Stimulated activated CD8-positive, alpha-beta memory T cell treated with anti-CD3 and anti-CD28 coated beads, Interleukin-4, amount 100 ng/mL, for 24 hours (primary cell): ENCODE measurements around the gene PCP4.
A peak's percentile ranks its signal among the peaks of the same experiment; 100 is the strongest.

Experiments used
- DNase-seq: peaks from one replicate; pipeline ENCODE4 v3.0.0-alpha.2; 2020; ENCODE audit warnings: low read depth

PCP4 gene

GRCh38 chr21:39867198-39867650, at the start of gene PCP4:
PCP4 (plus strand) TSS chr21:39867438; CDS start chr21:39867502, 64 bp downstream.
- DNase-seq: peak; percentile 1

GRCh38 chr21:39818557-39818956, 48.7 kb upstream of the PCP4 start:
- no peak for DNase-seq

- DNase-seq: no peak
These were observed 45.2 kb upstream of the PCP4 start for GRCh38 chr21:39822042-39822441.

- DNase-seq: no peak
These were observed 42.0 kb upstream of the PCP4 start for GRCh38 chr21:39825250-39825649.

GRCh38 chr21:39834543-39834942, 32.7 kb upstream of the PCP4 start:
- DNase-seq: no peak

GRCh38 chr21:39837861-39838359, 29.3 kb upstream of the PCP4 start:
- DNase-seq: no peak

- DNase-seq: no peak
These were observed 26.7 kb upstream of the PCP4 start for GRCh38 chr21:39840373-39841097.

- no peak for DNase-seq
These were observed 24.3 kb upstream of the PCP4 start for GRCh38 chr21:39842741-39843459.

GRCh38 chr21:39843483-39843882, 23.8 kb upstream of the PCP4 start:
- no peak for DNase-seq

GRCh38 chr21:39843916-39844315, 23.3 kb upstream of the PCP4 start:
- DNase-seq: no peak

- DNase-seq: no peak
These were observed 21.6 kb upstream of the PCP4 start for GRCh38 chr21:39845571-39846130.

GRCh38 chr21:39847877-39848276, 19.4 kb upstream of the PCP4 start:
- DNase-seq: no peak

GRCh38 chr21:39849014-39849655, 18.1 kb upstream of the PCP4 start:
- DNase-seq: no peak

- no peak for DNase-seq
These were observed 16.9 kb upstream of the PCP4 start for GRCh38 chr21:39850333-39850732.

- no peak for DNase-seq
These were observed 16.1 kb upstream of the PCP4 start for GRCh38 chr21:39851002-39851618.

- no peak for DNase-seq
These were observed 15.1 kb upstream of the PCP4 start for GRCh38 chr21:39852021-39852721.

- no peak for DNase-seq
These were observed 14.3 kb upstream of the PCP4 start for GRCh38 chr21:39852726-39853500.

- DNase-seq: no peak
These were observed 12.7 kb upstream of the PCP4 start for GRCh38 chr21:39854572-39854971.

- no peak for DNase-seq
These were observed 11.6 kb upstream of the PCP4 start for GRCh38 chr21:39855595-39855994.

GRCh38 chr21:39860600-39860999, 6.6 kb upstream of the PCP4 start:
- DNase-seq: no peak

- no peak for DNase-seq
These were observed 4.1 kb upstream of the PCP4 start for GRCh38 chr21:39863111-39863510.
